CD4-positive, alpha-beta T cell (primary cell): ENCODE data around the gene SKIDA1. TPM values are rescaled to one million over a fixed set of nuclear protein-coding genes. Genes with fewer than 3 reads are reported as not detected.

Source experiments
- ATAC-seq: fragments of 200-7000 bp; cut with Tn5 transposase; one replicate; pipeline ENCODE4 v1.10.0; 2022; ENCODE audit warnings: mild to moderate bottlenecking; ENCODE audit not compliant: poor library complexity
- CTCF ChIA-PET: fragments of 350-600 bp; sonication (Branson Sonifier 250); formaldehyde crosslinking; loops from one replicate; lab custom pipeline; 2021; ENCODE audit warnings: antibody characterized with exemption, inconsistent platforms; lab: Charles Lee
- POLR2A ChIA-PET: fragments of 350-600 bp; sonication (Branson Sonifier 250); formaldehyde crosslinking; loops from one replicate; lab custom pipeline; 2021; ENCODE audit warnings: antibody characterized with exemption, inconsistent platforms; lab: Charles Lee
- DNase-seq, 14 experiments: peaks; one replicate each; pipeline ENCODE4 v3.0.0-alpha.2; 2013 to 2020; ENCODE audit warnings: mixed read lengths in 2 of 14
- H3K27ac ChIP-seq, 2 donors: one replicate each; pipeline versions ENCODE4 v1.5.1 to v1.7.0; 2013; ENCODE audit warnings: low read length in 2 of 2, low read depth in 1 of 2, mild to moderate bottlenecking in 1 of 2
- H3K27me3 ChIP-seq, 2 experiments: 1 replicate in 1 of 2; 2 replicates in 1 of 2; pipeline versions ENCODE4 v1.6.1 to v1.7.0; 2013; ENCODE audit warnings: low read length in 2 of 2, control low read depth in 1 of 2, mild to moderate bottlenecking in 1 of 2, moderate library complexity in 1 of 2; ENCODE audit not compliant: insufficient read depth in 2 of 2, control insufficient read depth in 1 of 2
- H3K36me3 ChIP-seq: one replicate; pipeline ENCODE4 v1.6.1; 2013; ENCODE audit warnings: low read length, control low read depth; ENCODE audit not compliant: insufficient read depth
- H3K4me1 ChIP-seq: one replicate; pipeline ENCODE4 v1.6.1; 2013; ENCODE audit warnings: low read length, control low read depth; ENCODE audit not compliant: insufficient read depth
- H3K4me3 ChIP-seq: one replicate; pipeline ENCODE4 v1.5.1; 2013; ENCODE audit warnings: mild to moderate bottlenecking, low read length, moderate library complexity
- H3K9me3 ChIP-seq, 2 experiments: 1 replicate in 1 of 2; 2 replicates in 1 of 2; pipeline versions ENCODE4 v1.6.1 to v1.7.0; 2013; ENCODE audit warnings: low read length in 2 of 2, mild to moderate bottlenecking in 2 of 2, control low read depth in 1 of 2, moderate library complexity in 1 of 2; ENCODE audit not compliant: control insufficient read depth in 1 of 2, insufficient read depth in 1 of 2
- H3K27ac Mint-ChIP-seq: one replicate; pipeline ENCODE4 v1.8.0; 2020; ENCODE audit warnings: mixed read lengths
- H3K27me3 Mint-ChIP-seq: one replicate; pipeline ENCODE4 v1.8.0; 2021; ENCODE audit warnings: mixed read lengths
- H3K36me3 Mint-ChIP-seq: one replicate; pipeline ENCODE4 v1.8.0; 2021; ENCODE audit warnings: low read depth, mixed read lengths
- H3K4me1 Mint-ChIP-seq: one replicate; pipeline ENCODE4 v1.8.0; 2021; ENCODE audit warnings: low read depth, mixed read lengths
- H3K4me3 Mint-ChIP-seq: one replicate; pipeline ENCODE4 v1.8.0; 2020; ENCODE audit warnings: mild to moderate bottlenecking, mixed read lengths
- H3K9me3 Mint-ChIP-seq: one replicate; pipeline ENCODE4 v1.8.0; 2020; ENCODE audit warnings: mixed read lengths
- CTCF ChIP-seq: fragments of 200-600 bp; IDR thresholded peaks from one replicate; pipeline ENCODE4 v1.8.0; 2022; ENCODE audit warnings: antibody characterized with exemption, mild to moderate bottlenecking
- intact Hi-C, 2 experiments: fragments of 100-400 bp; cut with DNase I in 1 of 2; cut with micrococcal nuclease in 1 of 2; formaldehyde crosslinking; loops; one replicate each; pipeline versions ENCODE4 v1.15.1 to v1.9.0; 2023 to 2025; cut with DNase I, micrococcal nuclease
- total RNA-seq, 174 experiments: library from RNA in 2 of 174; stranded (reverse) in 2 of 174; gene quantifications; one replicate each; pipeline ENCODE4 v1.2.3 and lab custom pipeline; 2021 to 2026

Gene SKIDA1
- total RNA-seq, 2 experiments from 2014 or later = 0.22 to 0.25 TPM

- CTCF ChIA-PET = interaction anchor here (0.9 kb wide), 1 partner anchor 314 kb away, joined by 5 read pairs; no protein-coding TSS in a partner anchor
- no peaks in the 10 kb centered on the region for H3K36me3 Mint-ChIP-seq
- Histone ChIP-seq H3K36me3 (no peaks in the 10 kb centered on the region), H3K9me3 (peaks cover 0 to 11% of the 10 kb centered on the region in 2 experiments), H3K27me3 (peaks cover 18 to 20% of the 10 kb centered on the region in 2 experiments), H3K4me3 (no peak overlapping the region), H3K4me1 (peaks cover 19% of the 10 kb centered on the region), H3K27ac (no peak overlapping the region)
- no peak overlapping the region for H3K27ac Mint-ChIP-seq
- TF ChIP-seq CTCF = no peak
- intact Hi-C loops = loop anchor here (10.0 kb wide), 4 partner anchors 734 to 1574 kb away; no protein-coding TSS in a partner anchor
- POLR2A ChIA-PET = interaction anchor here (0.5 kb wide), 1 partner anchor 503 kb away, joined by 3 read pairs; no protein-coding TSS in a partner anchor
- no peaks in the 10 kb centered on the region for H3K9me3 Mint-ChIP-seq
- ATAC-seq (no peak), DNase-seq (no peak)
- peaks cover 53% of the 10 kb centered on the region for H3K27me3 Mint-ChIP-seq
- H3K4me1 Mint-ChIP-seq = peaks cover 12% of the 10 kb centered on the region
- H3K4me3 Mint-ChIP-seq = no peak overlapping the region
These were observed 34.8 kb downstream of the SKIDA1 start for GRCh38 chr10:21490711-21491105.

- peaks cover 48% of the 10 kb centered on the region for H3K27me3 Mint-ChIP-seq
- no peak overlapping the region for H3K4me3 ChIP-seq
- H3K4me1 ChIP-seq = peaks cover 15% of the 10 kb centered on the region
- TF ChIP-seq CTCF = no peak
- no peaks in the 10 kb centered on the region for H3K36me3 Mint-ChIP-seq
- POLR2A ChIA-PET = no interaction called here
- H3K27me3 ChIP-seq = peaks cover 17 to 18% of the 10 kb centered on the region in 2 experiments
- peaks cover 7% of the 10 kb centered on the region for H3K4me1 Mint-ChIP-seq
- no peak overlapping the region for H3K4me3 Mint-ChIP-seq
- no peaks in the 10 kb centered on the region for H3K9me3 Mint-ChIP-seq
- no peaks in the 10 kb centered on the region for H3K36me3 ChIP-seq
- H3K9me3 ChIP-seq = peaks cover 0 to 10% of the 10 kb centered on the region in 2 experiments
- no peak for ATAC-seq
- intact Hi-C loops = loop anchor here (10.0 kb wide), 4 partner anchors 735 to 1575 kb away; no protein-coding TSS in a partner anchor
- no peak overlapping the region for H3K27ac ChIP-seq
- CTCF ChIA-PET = no interaction called here
- no peak overlapping the region for H3K27ac Mint-ChIP-seq
- no peak for DNase-seq
These were observed 35.3 kb downstream of the SKIDA1 start for GRCh38 chr10:21490028-21490710.

GRCh38 chr10:21488957-21489446, 36.5 kb downstream of the SKIDA1 start:
- Mint-ChIP-seq H3K27ac (no peak overlapping the region), H3K4me3 (no peak overlapping the region), H3K4me1 (peaks cover 2% of the 10 kb centered on the region), H3K27me3 (peaks cover 41% of the 10 kb centered on the region), H3K9me3 (no peaks in the 10 kb centered on the region), H3K36me3 (no peaks in the 10 kb centered on the region)
- ChIA-PET POLR2A (interaction anchor here (0.6 kb wide), 1 partner anchor 528 kb away, joined by 4 read pairs; no protein-coding TSS in a partner anchor), CTCF (no interaction called here)
- intact Hi-C loops = no loop called here
- no peak for TF ChIP-seq CTCF
- H3K36me3 ChIP-seq = no peaks in the 10 kb centered on the region
- no peak overlapping the region for H3K4me3 ChIP-seq
- no peak overlapping the region for H3K27ac ChIP-seq
- DNase-seq (no peak), ATAC-seq (no peak)
- peaks cover 0 to 4% of the 10 kb centered on the region in 2 experiments for H3K9me3 ChIP-seq
- peaks cover 3% of the 10 kb centered on the region for H3K4me1 ChIP-seq
- H3K27me3 ChIP-seq = peaks cover 5 to 8% of the 10 kb centered on the region in 2 experiments
